ENCODE results near the gene TGFBR3. TPM values are rescaled to one million over a fixed set of nuclear protein-coding genes. Genes with fewer than 3 reads are reported as not detected.

Gene TGFBR3
- total and polyA plus RNA-seq, 2 of the 13 experiments (the other 11 are each of a cell fraction or from before 2014, with no cell fraction given) = 76.5 to 195 TPM

GRCh38 chr1:91744953-91745639, 140.9 kb downstream of the TGFBR3 start (continued):
- TF ChIP-seq RXRB (CRISPR knock-in tag; IDR thresholded peaks at IDR 0.05; ENCODE audit: borderline replicate concordance) (peak; percentile 36; the same call in 1 of the 2 replicates), CBX2 (IDR thresholded peaks at IDR 0.05; ENCODE audit: low read depth, low read length) (no peak), CBX2 (CRISPR knock-in tag; IDR thresholded peaks at IDR 0.05; ENCODE audit: low read depth) (no peak), GTF3A (CRISPR knock-in tag; conservative IDR thresholded peaks at IDR 0.05) (no peak), NCOA5 (CRISPR knock-in tag; IDR thresholded peaks at IDR 0.05) (no peak), ZNF292 (CRISPR knock-in tag; IDR thresholded peaks at IDR 0.05; ENCODE audit: borderline replicate concordance, low read depth) (peak; percentile 56; the same call in 1 of the 2 replicates), STAG1 (CRISPR knock-in tag; IDR thresholded peaks at IDR 0.05) (peak; percentile 43), HDAC6 (IDR thresholded peaks at IDR 0.05; ENCODE audit: low read depth, low read length) (no peak), ZNF780A (CRISPR knock-in tag; IDR thresholded peaks at IDR 0.05) (no peak), CREM (IDR thresholded peaks at IDR 0.05) (no peak; the same call in 1 of the 2 replicates), CREM (CRISPR knock-in tag; IDR thresholded peaks at IDR 0.05) (no peak), PAX8 (CRISPR knock-in tag; IDR thresholded peaks at IDR 0.05; ENCODE audit: borderline replicate concordance) (no peak), FOXA1 (IDR thresholded peaks at IDR 0.05) (no peak), FOXA1 (CRISPR knock-in tag; IDR thresholded peaks at IDR 0.05) (no peak), PTBP1 (IDR thresholded peaks at IDR 0.05; ENCODE audit: low read depth, low read length, poor library complexity, severe bottlenecking) (no peak), JUN (CRISPR knock-in tag; IDR thresholded peaks at IDR 0.05) (no peak), LBX2 (CRISPR knock-in tag; IDR thresholded peaks at IDR 0.05; ENCODE audit: borderline replicate concordance) (no peak), FOSL2 (CRISPR knock-in tag; IDR thresholded peaks at IDR 0.05) (no peak), POLR2G (IDR thresholded peaks at IDR 0.05; ENCODE audit: low read depth, low read length) (no peak), ETV5 (CRISPR knock-in tag; IDR thresholded peaks at IDR 0.05; ENCODE audit: borderline replicate concordance) (no peak), ZNF431 (CRISPR knock-in tag; IDR thresholded peaks at IDR 0.05; ENCODE audit: borderline replicate concordance, low read depth) (0 out of 2 replicates have a peak, but pooled peaks have one; percentile 56)
- TF ChIP-seq, protein P1, sequence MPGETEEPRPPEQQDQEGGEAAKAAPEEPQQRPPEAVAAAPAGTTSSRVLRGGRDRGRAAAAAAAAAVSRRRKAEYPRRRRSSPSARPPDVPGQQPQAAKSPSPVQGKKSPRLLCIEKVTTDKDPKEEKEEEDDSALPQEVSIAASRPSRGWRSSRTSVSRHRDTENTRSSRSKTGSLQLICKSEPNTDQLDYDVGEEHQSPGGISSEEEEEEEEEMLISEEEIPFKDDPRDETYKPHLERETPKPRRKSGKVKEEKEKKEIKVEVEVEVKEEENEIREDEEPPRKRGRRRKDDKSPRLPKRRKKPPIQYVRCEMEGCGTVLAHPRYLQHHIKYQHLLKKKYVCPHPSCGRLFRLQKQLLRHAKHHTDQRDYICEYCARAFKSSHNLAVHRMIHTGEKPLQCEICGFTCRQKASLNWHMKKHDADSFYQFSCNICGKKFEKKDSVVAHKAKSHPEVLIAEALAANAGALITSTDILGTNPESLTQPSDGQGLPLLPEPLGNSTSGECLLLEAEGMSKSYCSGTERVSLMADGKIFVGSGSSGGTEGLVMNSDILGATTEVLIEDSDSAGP (CRISPR knock-in tag; IDR thresholded peaks at IDR 0.05; ENCODE audit: borderline replicate concordance) = no peak
- TF ChIP-seq, protein P2, sequence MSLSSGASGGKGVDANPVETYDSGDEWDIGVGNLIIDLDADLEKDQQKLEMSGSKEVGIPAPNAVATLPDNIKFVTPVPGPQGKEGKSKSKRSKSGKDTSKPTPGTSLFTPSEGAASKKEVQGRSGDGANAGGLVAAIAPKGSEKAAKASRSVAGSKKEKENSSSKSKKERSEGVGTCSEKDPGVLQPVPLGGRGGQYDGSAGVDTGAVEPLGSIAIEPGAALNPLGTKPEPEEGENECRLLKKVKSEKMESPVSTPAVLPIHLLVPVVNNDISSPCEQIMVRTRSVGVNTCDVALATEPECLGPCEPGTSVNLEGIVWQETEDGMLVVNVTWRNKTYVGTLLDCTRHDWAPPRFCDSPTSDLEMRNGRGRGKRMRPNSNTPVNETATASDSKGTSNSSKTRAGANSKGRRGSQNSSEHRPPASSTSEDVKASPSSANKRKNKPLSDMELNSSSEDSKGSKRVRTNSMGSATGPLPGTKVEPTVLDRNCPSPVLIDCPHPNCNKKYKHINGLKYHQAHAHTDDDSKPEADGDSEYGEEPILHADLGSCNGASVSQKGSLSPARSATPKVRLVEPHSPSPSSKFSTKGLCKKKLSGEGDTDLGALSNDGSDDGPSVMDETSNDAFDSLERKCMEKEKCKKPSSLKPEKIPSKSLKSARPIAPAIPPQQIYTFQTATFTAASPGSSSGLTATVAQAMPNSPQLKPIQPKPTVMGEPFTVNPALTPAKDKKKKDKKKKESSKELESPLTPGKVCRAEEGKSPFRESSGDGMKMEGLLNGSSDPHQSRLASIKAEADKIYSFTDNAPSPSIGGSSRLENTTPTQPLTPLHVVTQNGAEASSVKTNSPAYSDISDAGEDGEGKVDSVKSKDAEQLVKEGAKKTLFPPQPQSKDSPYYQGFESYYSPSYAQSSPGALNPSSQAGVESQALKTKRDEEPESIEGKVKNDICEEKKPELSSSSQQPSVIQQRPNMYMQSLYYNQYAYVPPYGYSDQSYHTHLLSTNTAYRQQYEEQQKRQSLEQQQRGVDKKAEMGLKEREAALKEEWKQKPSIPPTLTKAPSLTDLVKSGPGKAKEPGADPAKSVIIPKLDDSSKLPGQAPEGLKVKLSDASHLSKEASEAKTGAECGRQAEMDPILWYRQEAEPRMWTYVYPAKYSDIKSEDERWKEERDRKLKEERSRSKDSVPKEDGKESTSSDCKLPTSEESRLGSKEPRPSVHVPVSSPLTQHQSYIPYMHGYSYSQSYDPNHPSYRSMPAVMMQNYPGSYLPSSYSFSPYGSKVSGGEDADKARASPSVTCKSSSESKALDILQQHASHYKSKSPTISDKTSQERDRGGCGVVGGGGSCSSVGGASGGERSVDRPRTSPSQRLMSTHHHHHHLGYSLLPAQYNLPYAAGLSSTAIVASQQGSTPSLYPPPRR (CRISPR knock-in tag; IDR thresholded peaks at IDR 0.05; ENCODE audit: borderline replicate concordance) = peak; percentile 27; the same call in 1 of the 2 replicates
